K562 (cell line): ENCODE results near the gene XYLB. TPM values are rescaled to one million over a fixed set of nuclear protein-coding genes. Genes with fewer than 3 reads are reported as not detected.

Experiments
- AFF1 ChIP-seq, 2 experiments: fragments of 450-650 bp; IDR thresholded peaks; 2 replicates each; pipeline ENCODE4 v1.6.1; 2018; ENCODE audit warnings: mild to moderate bottlenecking in 2 of 2, low read depth in 1 of 2; ENCODE audit not compliant: partially characterized antibody in 2 of 2
- ATF4 ChIP-seq: fragments of 450-650 bp; formaldehyde crosslinking; IDR thresholded peaks from 2 replicates; pipeline ENCODE4 v1.4.0; 2022; ENCODE audit warnings: mild to moderate bottlenecking, moderate library complexity
- CBFA2T3 ChIP-seq: fragments of 450-650 bp; IDR thresholded peaks from 2 replicates; pipeline ENCODE4 v1.6.1; 2017
- FOXP1 ChIP-seq: sonication (generic); formaldehyde crosslinking; IDR thresholded peaks from 2 replicates; pipeline ENCODE4 v1.8.0; 2022; ENCODE audit warnings: mild to moderate bottlenecking, missing genetic modification reagents
- HMGN3 ChIP-seq: IDR thresholded peaks from 2 replicates; pipeline ENCODE4 v1.6.1; 2011; ENCODE audit warnings: borderline replicate concordance, low read depth, mild to moderate bottlenecking, mixed read lengths, low read length; ENCODE audit not compliant: insufficient read length; ENCODE audit errors: extremely low read depth
- HNRNPLL ChIP-seq: fragments of 200-400 bp; formaldehyde crosslinking; IDR thresholded peaks from 2 replicates; pipeline ENCODE4 v1.6.1; 2017; ENCODE audit warnings: low read length, low read depth, mild to moderate bottlenecking; ENCODE audit not compliant: poor library complexity, severe bottlenecking
- JUNB ChIP-seq: fragments of 450-650 bp; formaldehyde crosslinking; conservative IDR thresholded peaks from 2 replicates; pipeline ENCODE4 v1.4.0; 2020; ENCODE audit warnings: mild to moderate bottlenecking
- MAZ ChIP-seq, 2 experiments: fragments of 450-650 bp in 1 of 2; sonication (generic) in 1 of 2; formaldehyde crosslinking; IDR thresholded peaks in 1 of 2; conservative IDR thresholded peaks in 1 of 2; 2 replicates each; pipeline versions ENCODE4 v1.4.0 to v1.5.0; 2020; ENCODE audit warnings: mild to moderate bottlenecking in 1 of 2, missing genetic modification reagents in 1 of 2
- MTF1 ChIP-seq: fragments of 250-450 bp; sonication (Bioruptor Pico); IDR thresholded peaks from 2 replicates; pipeline ENCODE4 v1.9.0; 2021; ENCODE audit warnings: moderate library complexity, mild to moderate bottlenecking, inconsistent platforms, borderline replicate concordance
- NCOA1 ChIP-seq: fragments of 450-650 bp; IDR thresholded peaks from 2 replicates; pipeline ENCODE4 v1.6.1; 2016; ENCODE audit warnings: low read depth
- POLR2A ChIP-seq: fragments of 450-650 bp; conservative IDR thresholded peaks from 2 replicates; pipeline ENCODE4 v1.6.1; 2016
- RAD21 ChIP-seq, 2 experiments: fragments of 250-450 bp in 1 of 2; fragments of 450-650 bp in 1 of 2; sonication (Bioruptor Pico) in 1 of 2; formaldehyde crosslinking in 1 of 2; IDR thresholded peaks in 1 of 2; conservative IDR thresholded peaks in 1 of 2; 2 replicates each; pipeline versions ENCODE4 v1.4.0 to v1.8.0; 2020 to 2022; ENCODE audit warnings: mild to moderate bottlenecking in 2 of 2, moderate library complexity in 1 of 2
- SMAD2 ChIP-seq: fragments of 150-350 bp; IDR thresholded peaks from 2 replicates; pipeline ENCODE4 v1.6.1; 2014; ENCODE audit warnings: low read depth, mild to moderate bottlenecking, low read length
- SREBF1 ChIP-seq: fragments of 150-350 bp; IDR thresholded peaks from 2 replicates; pipeline ENCODE4 v1.6.1; 2014; ENCODE audit warnings: antibody characterized with exemption, low read depth, low read length, borderline replicate concordance
- ZBTB34 ChIP-seq: fragments of 250-450 bp; sonication (Bioruptor Pico); IDR thresholded peaks from 2 replicates; pipeline ENCODE4 v1.8.0; 2021; ENCODE audit warnings: mild to moderate bottlenecking, moderate library complexity
- ZBTB43 ChIP-seq: sonication (generic); formaldehyde crosslinking; IDR thresholded peaks from 2 replicates; pipeline ENCODE4 v1.8.0; 2023; ENCODE audit warnings: mild to moderate bottlenecking, missing genetic modification reagents
- ZFP30 ChIP-seq: fragments of 250-450 bp; sonication (Bioruptor Pico); IDR thresholded peaks from 2 replicates; pipeline ENCODE4 v1.8.0; 2022; ENCODE audit warnings: moderate library complexity, mild to moderate bottlenecking, inconsistent platforms, borderline replicate concordance
- polyA plus RNA-seq, 8 experiments: library from polyadenylated mRNA; depleted of rRNA in 4 of 8; stranded (reverse) in 5 of 8; unstranded in 3 of 8; fragments of >200 nt; fragmentation: Nextera tagmentation in 2 of 8; fragmentation: Illumina TruSeq in 1 of 8; extraction: Ambion mirVana in 2 of 8; extraction: Trizol in 1 of 8; gene quantifications; 2 replicates each; pipeline versions ENCODE4 v1.2.1 to v1.2.3, GENCODE V29; 2011 to 2014; ENCODE audit warnings: inconsistent platforms in 1 of 8, missing spikeins in 1 of 8
- total RNA-seq, 7 experiments: library from RNA; depleted of rRNA in 6 of 7; stranded (reverse); fragments of >200 nt in 6 of 7; fragmentation: Illumina TruSeq in 2 of 7; extraction: Trizol in 2 of 7; gene quantifications; 2 replicates each; pipeline versions ENCODE4 v1.2.1 to v1.2.3, GENCODE V29; 2011 to 2021; ENCODE audit warnings: low replicate concordance in 1 of 7

Gene XYLB
- total and polyA plus RNA-seq, 9 of the 15 experiments (the other 6 are each of a cell fraction or from before 2014, with no cell fraction given), result 4.0 to 20.2 (median 13.2) TPM

GRCh38 chr3:38327335-38328009 lies 19.1 kb upstream of the XYLB start (continued):
- TF ChIP-seq AFF1 (IDR thresholded peaks at IDR 0.05; ENCODE audit: low read depth in 1 of 2, partially characterized antibody in 2 of 2) (peak in 1 of 2 experiments; percentile 73), JUNB (peak; percentile 60; the same call in 1 of the 2 replicates), ZBTB34 (no peak), ZBTB43 (no peak), MTF1 (no peak), ATF4 (CRISPR knock-in tag) (no peak), SREBF1 (no peak), HNRNPLL (no peak), NCOA1 (no peak), HMGN3 (no peak), CBFA2T3 (0 out of 2 replicates have a peak, but pooled peaks have one; percentile 6), POLR2A (no peak), FOXP1 (CRISPR knock-in tag) (no peak), MAZ (CRISPR knock-in tag; conservative IDR thresholded peaks at IDR 0.05 in 1 of 2, IDR thresholded peaks at IDR 0.05 in 1 of 2) (0 out of 4 replicates have a peak, but pooled peaks of 1 of the 2 experiments have one; percentile 17), SMAD2 (no peak), ZFP30 (CRISPR knock-in tag) (no peak), RAD21 (CRISPR knock-in tag; conservative IDR thresholded peaks at IDR 0.05 in 1 of 2, IDR thresholded peaks at IDR 0.05 in 1 of 2) (no peak)
